ENCODE data around the gene DPP6. TPM values are rescaled to one million over a fixed set of nuclear protein-coding genes. Genes with fewer than 3 reads are reported as not detected.
"Not testable (repeated sequence)": the region's sequence is repeated elsewhere in the genome, so short reads cannot be mapped to it uniquely, and the experiment has no call there.

DPP6 gene
- polyA plus RNA-seq, 1 of the 3 experiments (the other 2 are of a cell fraction), result not detected

DNA sequence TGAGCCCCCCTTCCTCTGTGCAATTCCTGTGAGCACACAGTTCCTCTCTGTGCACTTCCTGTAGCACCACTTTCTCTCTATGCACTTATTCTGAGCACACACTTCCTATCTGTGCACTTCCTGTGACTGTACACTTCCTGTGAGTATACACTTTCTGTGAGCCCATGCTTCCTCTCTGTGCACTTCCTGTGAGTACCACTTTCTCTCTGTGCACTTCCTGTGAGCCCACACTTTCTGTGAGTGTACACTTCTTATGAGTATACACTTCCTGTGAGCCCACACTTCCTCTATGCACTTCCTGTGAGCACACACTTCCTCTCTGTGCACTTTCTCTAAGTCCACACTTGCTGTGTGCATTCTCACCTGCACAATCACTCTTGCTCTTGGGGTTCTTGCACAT is 83.4 kb downstream of the DPP6 start:
- H3K9me2 ChIP-seq; CTCF ChIA-PET; H3K27me3 ChIP-seq (ENCODE audit: insufficient read depth); H4K20me1 ChIP-seq (ENCODE audit: insufficient read depth); H2AFZ ChIP-seq (ENCODE audit: low read depth); H3K9ac ChIP-seq; H3K4me1 ChIP-seq (ENCODE audit: control insufficient read depth in 1 of 2, insufficient read depth in 2 of 2, low read depth in 1 of 2, low read length in 1 of 2); H3K27ac ChIP-seq (ENCODE audit: low read depth in 2 of 2, low read length in 1 of 2); H3K36me3 ChIP-seq (replicated peaks in 1 of 2; ENCODE audit: control insufficient read depth in 1 of 2, insufficient read depth in 2 of 2, low read length in 1 of 2); H3F3A ChIP-seq (replicated peaks; ENCODE audit: insufficient read depth); POLR2A ChIA-PET; H3K4me3 ChIP-seq (ENCODE audit: low read depth in 2 of 2, low read length in 1 of 2); H3K4me2 ChIP-seq; H3K79me2 ChIP-seq (ENCODE audit: insufficient read depth); DNase-seq; H3K9me3 ChIP-seq: not testable (repeated sequence)

DNA sequence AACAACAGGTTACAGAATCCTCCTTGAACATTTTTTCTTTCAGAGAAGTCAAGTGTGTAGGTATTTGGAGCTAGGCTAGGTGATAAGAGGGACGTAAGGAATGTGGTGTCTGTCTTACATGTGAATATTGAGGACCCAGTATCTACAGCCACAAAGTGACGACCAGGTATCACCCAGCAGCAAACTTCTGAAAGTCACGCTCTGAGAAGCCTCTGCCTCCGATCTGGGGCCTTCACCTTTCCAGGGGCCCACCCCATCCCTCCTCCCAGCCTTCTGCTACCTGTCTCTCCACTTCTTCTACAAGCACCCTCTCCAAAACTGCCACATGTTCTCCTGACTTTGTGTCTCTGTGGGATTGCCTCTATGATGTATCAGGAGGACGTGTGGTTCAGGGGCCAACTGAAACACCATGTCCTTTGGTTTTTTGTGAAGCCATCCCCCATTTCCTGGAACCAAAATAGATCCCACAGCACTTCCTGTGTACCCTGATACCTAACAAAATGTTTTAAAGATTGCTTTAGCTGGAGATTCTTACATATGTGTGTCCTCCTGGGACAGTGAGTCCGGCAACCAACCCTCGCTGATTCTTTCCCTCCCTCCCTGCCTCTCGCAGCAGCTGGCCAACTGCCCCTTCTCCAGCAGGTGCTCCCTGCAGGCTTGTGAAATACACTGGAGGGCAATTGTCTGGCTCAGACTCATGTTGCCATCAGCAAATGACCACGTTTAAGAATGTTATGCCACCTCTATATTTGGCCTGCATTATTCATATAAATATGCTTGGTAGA is 93.9 kb downstream of the DPP6 start:
- H3K27me3 ChIP-seq (ENCODE audit: insufficient read depth); H3K4me2 ChIP-seq; H3K4me3 ChIP-seq (ENCODE audit: low read depth in 2 of 2, low read length in 1 of 2); H3K4me1 ChIP-seq (ENCODE audit: control insufficient read depth in 1 of 2, insufficient read depth in 2 of 2, low read depth in 1 of 2, low read length in 1 of 2); H2AFZ ChIP-seq (ENCODE audit: low read depth); H3K36me3 ChIP-seq (replicated peaks in 1 of 2; ENCODE audit: control insufficient read depth in 1 of 2, insufficient read depth in 2 of 2, low read length in 1 of 2); H3F3A ChIP-seq (replicated peaks; ENCODE audit: insufficient read depth); CTCF ChIA-PET; H3K9me3 ChIP-seq; DNase-seq; H3K9me2 ChIP-seq; POLR2A ChIA-PET; H3K79me2 ChIP-seq (ENCODE audit: insufficient read depth); H3K9ac ChIP-seq; H4K20me1 ChIP-seq (ENCODE audit: insufficient read depth); H3K27ac ChIP-seq (ENCODE audit: low read depth in 2 of 2, low read length in 1 of 2): not testable (repeated sequence)
- 54% methylated on average over 4 of the region's 9 CpGs for WGBS (ENCODE audit: low lambda C conversion rate)

- CTCF ChIA-PET; H3K4me2 ChIP-seq; H2AFZ ChIP-seq (ENCODE audit: low read depth); POLR2A ChIA-PET; H4K20me1 ChIP-seq (ENCODE audit: insufficient read depth); H3K4me1 ChIP-seq (ENCODE audit: control insufficient read depth in 1 of 2, insufficient read depth in 2 of 2, low read depth in 1 of 2, low read length in 1 of 2); H3K9ac ChIP-seq; H3K27ac ChIP-seq (ENCODE audit: low read depth in 2 of 2, low read length in 1 of 2); H3K9me3 ChIP-seq; H3K4me3 ChIP-seq (ENCODE audit: low read depth in 2 of 2, low read length in 1 of 2); DNase-seq; H3K9me2 ChIP-seq; H3K27me3 ChIP-seq (ENCODE audit: insufficient read depth); H3F3A ChIP-seq (replicated peaks; ENCODE audit: insufficient read depth); H3K79me2 ChIP-seq (ENCODE audit: insufficient read depth); H3K36me3 ChIP-seq (replicated peaks in 1 of 2; ENCODE audit: control insufficient read depth in 1 of 2, insufficient read depth in 2 of 2, low read length in 1 of 2): not testable (repeated sequence)
- WGBS (ENCODE audit: low lambda C conversion rate), result 24% methylated on average over 5 of the region's 8 CpGs
Measured at GRCh38 chr7:154146707-154147038, 94.5 kb downstream of the DPP6 start.

DNA sequence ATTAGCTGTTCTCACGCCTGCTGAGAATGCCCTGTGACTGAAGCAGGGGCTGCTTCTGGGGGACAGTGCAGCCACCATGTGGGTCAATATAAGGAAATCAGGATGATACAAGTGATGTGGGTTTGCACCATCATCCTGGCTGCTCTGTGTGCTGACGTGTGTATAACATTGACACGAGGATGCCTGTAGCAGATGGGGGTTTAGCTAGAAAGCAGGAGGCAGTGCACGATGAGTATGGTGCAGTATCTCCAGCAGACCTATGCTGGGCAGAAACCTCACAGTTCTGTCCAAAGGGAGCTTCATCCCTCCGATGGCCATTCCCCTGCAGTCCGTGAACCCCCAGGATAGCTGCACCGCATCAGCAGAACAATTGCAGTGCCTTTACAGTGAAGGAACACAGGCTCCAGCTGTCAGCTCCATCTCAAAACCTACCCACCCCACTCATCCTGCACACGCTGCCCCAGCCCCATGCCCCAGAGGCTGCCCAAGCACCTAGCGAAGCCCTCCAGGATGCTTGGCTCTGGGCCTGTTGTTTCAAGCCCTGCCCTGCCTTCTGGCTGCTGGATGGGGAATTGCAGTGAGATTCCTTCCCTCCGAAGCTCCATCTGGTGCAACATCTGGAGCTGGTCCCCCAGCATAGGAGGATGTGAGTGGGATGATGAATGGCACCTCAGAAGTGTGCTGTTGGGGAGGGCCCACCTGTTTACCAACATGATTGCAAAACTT is 96.8 kb downstream of the DPP6 start:
- POLR2A ChIA-PET; H2AFZ ChIP-seq (ENCODE audit: low read depth); CTCF ChIA-PET; H3K27ac ChIP-seq (ENCODE audit: low read depth in 2 of 2, low read length in 1 of 2); H3F3A ChIP-seq (replicated peaks; ENCODE audit: insufficient read depth); H3K9ac ChIP-seq; H4K20me1 ChIP-seq (ENCODE audit: insufficient read depth); H3K9me3 ChIP-seq; H3K79me2 ChIP-seq (ENCODE audit: insufficient read depth); H3K4me1 ChIP-seq (ENCODE audit: control insufficient read depth in 1 of 2, insufficient read depth in 2 of 2, low read depth in 1 of 2, low read length in 1 of 2); H3K4me2 ChIP-seq; H3K9me2 ChIP-seq; DNase-seq; H3K27me3 ChIP-seq (ENCODE audit: insufficient read depth); H3K4me3 ChIP-seq (ENCODE audit: low read depth in 2 of 2, low read length in 1 of 2); H3K36me3 ChIP-seq (replicated peaks in 1 of 2; ENCODE audit: control insufficient read depth in 1 of 2, insufficient read depth in 2 of 2, low read length in 1 of 2): not testable (repeated sequence)
- 42% methylated on average over 9 of the region's 10 CpGs for WGBS (ENCODE audit: low lambda C conversion rate)

GRCh38 chr7:154150656-154151055 is 98.5 kb downstream of the DPP6 start:
- H3K27me3 ChIP-seq (ENCODE audit: insufficient read depth); H3K4me2 ChIP-seq; H4K20me1 ChIP-seq (ENCODE audit: insufficient read depth); H2AFZ ChIP-seq (ENCODE audit: low read depth); H3K9me2 ChIP-seq; POLR2A ChIA-PET; H3K79me2 ChIP-seq (ENCODE audit: insufficient read depth); H3K4me3 ChIP-seq (ENCODE audit: low read depth in 2 of 2, low read length in 1 of 2); H3K9ac ChIP-seq; H3K4me1 ChIP-seq (ENCODE audit: control insufficient read depth in 1 of 2, insufficient read depth in 2 of 2, low read depth in 1 of 2, low read length in 1 of 2); H3K9me3 ChIP-seq; H3K27ac ChIP-seq (ENCODE audit: low read depth in 2 of 2, low read length in 1 of 2); DNase-seq; CTCF ChIA-PET; H3K36me3 ChIP-seq (replicated peaks in 1 of 2; ENCODE audit: control insufficient read depth in 1 of 2, insufficient read depth in 2 of 2, low read length in 1 of 2); H3F3A ChIP-seq (replicated peaks; ENCODE audit: insufficient read depth): not testable (repeated sequence)
- WGBS (ENCODE audit: low lambda C conversion rate), result 64% methylated on average over 9 of the region's 9 CpGs

DNA sequence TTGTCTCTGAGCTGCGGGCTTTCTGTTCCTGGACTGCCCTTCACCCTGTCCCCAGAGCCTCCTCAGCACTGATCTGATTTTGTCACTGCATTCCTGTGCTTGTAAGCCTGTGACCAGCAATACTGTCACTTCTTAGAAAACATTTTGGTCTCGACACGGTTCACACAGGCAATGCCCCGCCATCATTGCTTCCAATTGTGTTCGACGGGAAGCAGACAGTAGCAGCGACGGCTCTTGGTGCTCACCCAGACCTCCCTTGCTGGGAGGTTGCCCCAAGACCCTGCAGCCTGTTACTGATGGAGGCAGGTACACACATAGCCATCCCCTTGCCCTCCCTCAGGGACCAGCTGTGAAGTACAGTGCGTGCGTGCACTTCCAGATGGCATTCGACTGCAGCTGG is 99.1 kb downstream of the DPP6 start:
- H3K79me2 ChIP-seq (ENCODE audit: insufficient read depth); H2AFZ ChIP-seq (ENCODE audit: low read depth); H4K20me1 ChIP-seq (ENCODE audit: insufficient read depth); H3K4me2 ChIP-seq; H3K4me1 ChIP-seq (ENCODE audit: control insufficient read depth in 1 of 2, insufficient read depth in 2 of 2, low read depth in 1 of 2, low read length in 1 of 2); H3K9me3 ChIP-seq; H3K27ac ChIP-seq (ENCODE audit: low read depth in 2 of 2, low read length in 1 of 2); CTCF ChIA-PET; POLR2A ChIA-PET; H3K9me2 ChIP-seq; H3K36me3 ChIP-seq (replicated peaks in 1 of 2; ENCODE audit: control insufficient read depth in 1 of 2, insufficient read depth in 2 of 2, low read length in 1 of 2); H3K9ac ChIP-seq; DNase-seq; H3F3A ChIP-seq (replicated peaks; ENCODE audit: insufficient read depth); H3K4me3 ChIP-seq (ENCODE audit: low read depth in 2 of 2, low read length in 1 of 2); H3K27me3 ChIP-seq (ENCODE audit: insufficient read depth): not testable (repeated sequence)
- WGBS (ENCODE audit: low lambda C conversion rate), result 39% methylated on average over 11 of the region's 11 CpGs
